Neural progenitor cell (in vitro differentiated cells): Measurements from ENCODE around the gene PITPNC1.

Experiments used
- CTCF ChIP-seq: fragments of 200-600 bp; sonication (generic); IDR thresholded peaks from 2 replicates; pipeline ENCODE4 v1.5.1; 2017; ENCODE audit warnings: antibody characterized with exemption, mild to moderate bottlenecking
- EZH2 ChIP-seq: fragments of 200-600 bp; sonication (generic); IDR thresholded peaks from 2 replicates; pipeline ENCODE4 v1.6.1; 2017; ENCODE audit warnings: antibody characterized with exemption, mild to moderate bottlenecking, moderate library complexity

GRCh38 chr17:67376737-67377487, at the start of gene PITPNC1:
- TF ChIP-seq CTCF (no peak), EZH2 (no peak)
